Mesenchymal stem cell (in vitro differentiated cells and primary cell): Measurements from ENCODE around the gene CYP39A1.

Experiments
- DNase-seq: peaks from one replicate; pipeline ENCODE4 v3.0.0-alpha.2; 2013
- H2AFZ ChIP-seq: one replicate; pipeline ENCODE4 v1.6.1; 2013; ENCODE audit warnings: low read depth, mild to moderate bottlenecking, control low read depth, inconsistent platforms, low read length, moderate library complexity
- H2AK5ac ChIP-seq: 2 replicates; pipeline ENCODE4 v1.6.1; 2013; ENCODE audit warnings: low read length, moderate library complexity, mild to moderate bottlenecking, inconsistent platforms; ENCODE audit not compliant: severe bottlenecking
- H2BK120ac ChIP-seq: one replicate; pipeline ENCODE4 v1.6.1; 2013; ENCODE audit warnings: low read depth, mild to moderate bottlenecking, inconsistent platforms, low read length, moderate library complexity
- H2BK12ac ChIP-seq, 2 experiments: one replicate each; pipeline ENCODE4 v1.6.1; 2013; ENCODE audit warnings: inconsistent platforms in 2 of 2, low read length in 2 of 2, mild to moderate bottlenecking in 2 of 2, moderate library complexity in 2 of 2, control low read depth in 1 of 2
- H2BK15ac ChIP-seq: one replicate; pipeline ENCODE4 v1.6.1; 2013; ENCODE audit warnings: mild to moderate bottlenecking, low read depth, inconsistent platforms; ENCODE audit not compliant: poor library complexity, severe bottlenecking
- H2BK5ac ChIP-seq: 2 replicates; pipeline ENCODE4 v1.6.1; 2013; ENCODE audit warnings: low read depth, mild to moderate bottlenecking, low read length, control low read depth, inconsistent platforms; ENCODE audit not compliant: poor library complexity, severe bottlenecking
- H3K14ac ChIP-seq, 2 experiments: one replicate each; pipeline ENCODE4 v1.6.1; 2013; ENCODE audit warnings: inconsistent platforms in 2 of 2, low read length in 2 of 2, control low read depth in 1 of 2, mild to moderate bottlenecking in 1 of 2, moderate library complexity in 1 of 2
- H3K18ac ChIP-seq, 2 experiments: one replicate each; pipeline ENCODE4 v1.6.1; 2013; ENCODE audit warnings: inconsistent platforms in 2 of 2, low read length in 2 of 2, control low read depth in 1 of 2, low read depth in 1 of 2, mild to moderate bottlenecking in 1 of 2
- H3K23ac ChIP-seq, 2 experiments: one replicate each; pipeline ENCODE4 v1.6.1; 2013; ENCODE audit warnings: inconsistent platforms in 2 of 2, low read length in 2 of 2, mild to moderate bottlenecking in 2 of 2, moderate library complexity in 2 of 2, control low read depth in 1 of 2
- H3K27ac ChIP-seq: 2 replicates; pipeline ENCODE4 v1.5.1; 2013; ENCODE audit warnings: mild to moderate bottlenecking, moderate library complexity, low read length, control low read depth, inconsistent platforms; ENCODE audit not compliant: poor library complexity, severe bottlenecking
- H3K27me3 ChIP-seq, 2 experiments: 2 replicates each; pipeline versions ENCODE4 v1.6.1 to v1.7.0; 2013; ENCODE audit warnings: low read length in 2 of 2, mild to moderate bottlenecking in 2 of 2, moderate library complexity in 2 of 2, control low read depth in 1 of 2, inconsistent platforms in 1 of 2; ENCODE audit not compliant: control insufficient read depth in 1 of 2, insufficient read depth in 1 of 2
- H3K36me3 ChIP-seq, 2 experiments: 2 replicates each; pipeline versions ENCODE4 v1.6.1 to v1.7.0; 2013; ENCODE audit warnings: low read length in 2 of 2, control low read depth in 1 of 2, inconsistent platforms in 1 of 2, low read depth in 1 of 2, mild to moderate bottlenecking in 1 of 2; ENCODE audit not compliant: insufficient read depth in 2 of 2, control insufficient read depth in 1 of 2
- H3K4ac ChIP-seq, 2 experiments: one replicate each; pipeline ENCODE4 v1.6.1; 2013; ENCODE audit warnings: inconsistent platforms in 2 of 2, low read length in 2 of 2, mild to moderate bottlenecking in 2 of 2, moderate library complexity in 2 of 2, control low read depth in 1 of 2, low read depth in 1 of 2
- H3K4me1 ChIP-seq: 2 replicates; pipeline ENCODE4 v1.6.1; 2013; ENCODE audit warnings: low read depth, low read length, control low read depth; ENCODE audit not compliant: control insufficient read depth, insufficient read depth
- H3K4me2 ChIP-seq: 2 replicates; pipeline ENCODE4 v1.6.1; 2013; ENCODE audit warnings: low read length, mild to moderate bottlenecking, inconsistent platforms; ENCODE audit not compliant: poor library complexity, severe bottlenecking
- H3K4me3 ChIP-seq, 2 experiments: 2 replicates each; pipeline versions ENCODE4 v1.5.1 to v1.7.0; 2013; ENCODE audit warnings: low read length in 2 of 2, mild to moderate bottlenecking in 2 of 2, control low read depth in 1 of 2, low read depth in 1 of 2; ENCODE audit not compliant: insufficient read depth in 1 of 2
- H3K79me1 ChIP-seq: replicated peaks from 2 replicates; pipeline ENCODE4 v1.6.1; 2013; ENCODE audit warnings: mild to moderate bottlenecking, control low read depth, low read length, inconsistent platforms; ENCODE audit not compliant: poor library complexity, severe bottlenecking
- H3K9ac ChIP-seq: 2 replicates; pipeline ENCODE4 v1.7.0; 2013; ENCODE audit warnings: mild to moderate bottlenecking, low read length, moderate library complexity
- H3K9me3 ChIP-seq: 2 replicates; pipeline ENCODE4 v1.7.0; 2013; ENCODE audit warnings: mild to moderate bottlenecking, low read length; ENCODE audit not compliant: control insufficient read depth
- H4K8ac ChIP-seq: one replicate; pipeline ENCODE4 v1.6.1; 2013; ENCODE audit warnings: inconsistent platforms, mild to moderate bottlenecking, low read length, moderate library complexity
- H4K91ac ChIP-seq: one replicate; pipeline ENCODE4 v1.6.1; 2013; ENCODE audit warnings: mild to moderate bottlenecking, low read length, inconsistent platforms
- WGBS: methylation state at CpG from one replicate; pipeline ENCODE4 v1.1.7; 2013; ENCODE audit warnings: mixed read lengths; 5-methylcytosine and 5-hydroxymethylcytosine counted together

The CYP39A1 gene

DNA sequence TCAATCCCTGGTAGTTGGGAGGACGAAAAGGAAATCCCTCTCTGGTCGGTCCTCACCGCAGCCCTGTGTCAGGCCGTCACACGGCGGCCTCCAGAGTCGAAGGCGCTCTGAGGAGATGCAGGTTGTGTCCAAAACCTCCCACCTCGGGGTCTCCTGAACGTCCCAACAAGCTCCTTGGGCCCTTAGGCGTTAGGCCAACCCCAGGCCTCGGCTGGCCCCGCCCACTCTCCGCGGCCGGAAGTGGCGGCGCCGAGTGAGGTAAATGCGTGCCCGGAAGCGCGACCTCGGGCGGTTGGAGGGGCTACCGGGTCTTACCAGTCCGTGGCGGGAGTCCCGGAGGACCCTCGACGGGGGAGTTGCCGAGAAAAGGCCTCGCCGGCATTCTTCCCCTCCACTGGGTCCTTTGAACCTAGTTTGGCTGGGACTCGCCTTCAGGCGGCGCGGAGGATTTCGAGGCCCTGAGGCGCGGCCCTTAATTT, 35.0 kb upstream of the CYP39A1 start, which contains the start of gene TDRD6:
TSS of gene TDRD6 (plus strand) at position 267 of the 479 bp plus-strand sequence. CDS start 244 bp downstream, outside the sequence.
- H2BK120ac ChIP-seq, result no peak within 1 kb of the TSS
- H3K4me2 ChIP-seq, result no peak within 1 kb of the TSS
- no peak within 1 kb of the TSS for H2BK15ac ChIP-seq
- no peak within 1 kb of the TSS for H2AK5ac ChIP-seq
- no peak within 1 kb of the TSS for H3K18ac ChIP-seq
- H2BK12ac ChIP-seq, result no peak within 1 kb of the TSS
- H3K9ac ChIP-seq, result no peak within 1 kb of the TSS
- no peaks in the 10 kb centered on the region for H3K79me1 ChIP-seq
- no peaks in the 10 kb centered on the region for H3K36me3 ChIP-seq
- WGBS, result 97% methylated on average over 40 of the region's 41 CpGs
- H2AFZ ChIP-seq, result no peak within 1 kb of the TSS
- H4K91ac ChIP-seq, result no peak within 1 kb of the TSS
- H3K27me3 ChIP-seq, result no peaks in the 10 kb centered on the region
- H3K4me3 ChIP-seq, result no peak within 1 kb of the TSS
- H3K14ac ChIP-seq, result no peak within 1 kb of the TSS
- no peak within 1 kb of the TSS for H2BK5ac ChIP-seq
- no peak within 1 kb of the TSS for H3K23ac ChIP-seq
- H3K4me1 ChIP-seq, result no peaks in the 10 kb centered on the region
- no peak for DNase-seq
- no peak within 1 kb of the TSS for H4K8ac ChIP-seq
- no peak within 1 kb of the TSS for H3K4ac ChIP-seq
- no peak within 1 kb of the TSS for H3K27ac ChIP-seq
- H3K9me3 ChIP-seq, result no peaks in the 10 kb centered on the region

DNA sequence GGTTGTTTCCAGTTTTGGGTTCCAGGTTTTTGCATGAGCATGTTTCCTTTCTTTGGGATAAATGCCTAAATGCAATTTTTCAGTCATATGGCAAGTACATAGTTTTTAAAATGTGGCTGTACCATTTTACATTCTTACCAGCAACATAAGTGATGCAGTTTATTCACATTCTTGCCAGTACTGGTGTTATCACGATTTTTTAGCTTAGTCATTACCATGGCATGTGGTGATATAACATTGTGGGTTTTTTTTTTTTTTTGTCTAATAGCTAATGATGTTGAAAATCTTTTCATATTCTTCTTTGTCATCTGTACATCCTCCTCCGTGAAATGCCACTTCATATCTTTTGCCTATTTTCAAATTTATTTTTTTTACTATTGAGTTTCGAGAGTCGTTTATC, 32.2 kb upstream of the CYP39A1 start:
- WGBS, result no CpG with 5 or more reads among the region's 4 CpGs
- no peak overlapping the region for H4K8ac ChIP-seq
- no peak overlapping the region for H3K4me3 ChIP-seq
- H3K14ac ChIP-seq, result no peak overlapping the region
- H4K91ac ChIP-seq, result no peak overlapping the region
- no peaks in the 10 kb centered on the region for H3K79me1 ChIP-seq
- H3K27ac ChIP-seq, result no peak overlapping the region
- H3K4me2 ChIP-seq, result no peak overlapping the region
- no peak overlapping the region for H2AK5ac ChIP-seq
- H2BK5ac ChIP-seq, result no peak overlapping the region
- H2BK12ac ChIP-seq, result no peak overlapping the region
- H2AFZ ChIP-seq, result no peak overlapping the region
- no peaks in the 10 kb centered on the region for H3K27me3 ChIP-seq
- no peak overlapping the region for H3K23ac ChIP-seq
- no peak overlapping the region for H2BK120ac ChIP-seq
- no peak overlapping the region for H3K9ac ChIP-seq
- no peaks in the 10 kb centered on the region for H3K9me3 ChIP-seq
- no peak overlapping the region for H3K4ac ChIP-seq
- H2BK15ac ChIP-seq, result no peak overlapping the region
- H3K18ac ChIP-seq, result no peak overlapping the region
- no peaks in the 10 kb centered on the region for H3K4me1 ChIP-seq
- peak; percentile 44 for DNase-seq
- no peaks in the 10 kb centered on the region for H3K36me3 ChIP-seq

DNA sequence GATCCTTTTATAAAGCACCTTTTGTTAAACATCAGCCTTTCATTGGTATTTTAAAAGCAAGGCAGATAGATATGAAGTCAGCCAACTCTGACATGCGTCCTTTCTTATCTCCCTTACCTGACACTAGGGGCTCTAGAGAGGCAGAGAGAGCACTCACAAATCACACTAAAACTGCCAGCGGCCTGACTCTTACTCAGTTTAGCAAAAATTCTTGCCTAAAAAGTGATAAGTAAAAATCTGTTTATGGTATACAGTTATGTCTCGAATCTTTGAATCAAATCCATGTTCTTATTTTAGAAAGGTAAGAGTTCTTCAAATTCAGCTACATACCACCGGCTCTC, 24.7 kb upstream of the CYP39A1 start:
- H4K8ac ChIP-seq, result no peak overlapping the region
- H3K27ac ChIP-seq, result no peak overlapping the region
- H2BK15ac ChIP-seq, result no peak overlapping the region
- H3K4me1 ChIP-seq, result no peaks in the 10 kb centered on the region
- no peak overlapping the region for H2AK5ac ChIP-seq
- no peak overlapping the region for H2BK5ac ChIP-seq
- H3K4me2 ChIP-seq, result no peak overlapping the region
- no peaks in the 10 kb centered on the region for H3K9me3 ChIP-seq
- H3K18ac ChIP-seq, result no peak overlapping the region
- WGBS, result 60% methylated on average over 2 of the region's 4 CpGs
- H3K27me3 ChIP-seq, result no peaks in the 10 kb centered on the region
- no peak for DNase-seq
- no peak overlapping the region for H3K4ac ChIP-seq
- no peak overlapping the region for H4K91ac ChIP-seq
- no peak overlapping the region for H2BK120ac ChIP-seq
- no peak overlapping the region for H3K23ac ChIP-seq
- no peak overlapping the region for H3K9ac ChIP-seq
- H3K79me1 ChIP-seq, result no peaks in the 10 kb centered on the region
- no peak overlapping the region for H3K4me3 ChIP-seq
- H2AFZ ChIP-seq, result no peak overlapping the region
- no peak overlapping the region for H3K14ac ChIP-seq
- H3K36me3 ChIP-seq, result peaks cover 0 to 7% of the 10 kb centered on the region in 2 experiments
- H2BK12ac ChIP-seq, result no peak overlapping the region

DNA sequence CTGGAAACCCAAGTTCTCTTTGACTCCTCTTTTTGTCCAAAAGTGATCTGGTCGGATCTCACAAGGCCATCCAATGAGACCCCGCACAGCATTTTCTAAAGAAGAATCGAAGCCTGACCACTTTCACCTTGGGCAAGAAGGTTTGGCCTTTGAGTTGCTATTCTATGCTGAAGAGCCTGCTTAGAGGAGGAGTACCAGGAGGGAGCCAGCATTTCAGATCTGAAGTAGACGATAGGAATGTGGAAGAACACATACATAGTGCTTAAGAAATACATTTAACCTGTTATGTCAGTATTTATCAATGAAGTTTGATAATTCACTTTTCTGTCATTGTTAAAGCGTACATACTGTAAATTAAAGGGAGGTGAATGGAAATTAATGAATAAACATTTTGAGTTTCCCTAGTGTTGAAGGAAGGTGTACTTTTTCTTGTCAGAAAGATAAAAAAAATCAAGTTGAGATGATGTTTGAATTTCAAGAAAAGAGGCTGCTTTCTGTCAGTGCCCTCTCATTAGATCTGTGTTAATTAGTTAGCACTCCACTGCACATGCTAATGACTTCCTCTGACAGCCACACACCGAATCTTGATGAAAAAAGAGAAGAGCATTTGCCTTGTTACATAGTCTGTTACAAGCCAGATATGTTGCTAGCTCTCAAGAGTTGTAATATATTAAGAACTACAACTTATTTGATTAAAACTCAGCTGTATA, 24.1 kb upstream of the CYP39A1 start:
- no peak overlapping the region for H3K27ac ChIP-seq
- H2BK15ac ChIP-seq, result no peak overlapping the region
- no peak overlapping the region for H2AK5ac ChIP-seq
- H3K18ac ChIP-seq, result no peak overlapping the region
- no peaks in the 10 kb centered on the region for H3K9me3 ChIP-seq
- 97% methylated on average over 4 of the region's 6 CpGs for WGBS
- peak overlapping the region; percentile 70 for H2BK5ac ChIP-seq
- no peaks in the 10 kb centered on the region for H3K79me1 ChIP-seq
- H3K9ac ChIP-seq, result no peak overlapping the region
- no peak overlapping the region for H3K14ac ChIP-seq
- no peak for DNase-seq
- no peak overlapping the region for H2BK120ac ChIP-seq
- no peak overlapping the region for H3K23ac ChIP-seq
- peaks cover 0 to 7% of the 10 kb centered on the region in 2 experiments for H3K36me3 ChIP-seq
- H4K8ac ChIP-seq, result no peak overlapping the region
- H3K4me1 ChIP-seq, result no peaks in the 10 kb centered on the region
- no peak overlapping the region for H3K4me2 ChIP-seq
- H2AFZ ChIP-seq, result no peak overlapping the region
- no peak overlapping the region for H3K4ac ChIP-seq
- H4K91ac ChIP-seq, result no peak overlapping the region
- H2BK12ac ChIP-seq, result no peak overlapping the region
- no peak overlapping the region for H3K4me3 ChIP-seq
- H3K27me3 ChIP-seq, result no peaks in the 10 kb centered on the region
